ENCODE results near the gene PTK6.

GRCh38 chr20:63576311-63576710 lies 39.1 kb upstream of the PTK6 start:
- TF ChIP-seq NFRKB (IDR thresholded peaks at IDR 0.05): no peak
- TF ChIP-seq FOXM1 (IDR thresholded peaks at IDR 0.05; ENCODE audit: borderline replicate concordance): no peak
- no peak for TF ChIP-seq ARNT (IDR thresholded peaks at IDR 0.05)
- no peak for TF ChIP-seq ZNF384 (IDR thresholded peaks at IDR 0.05)
- no peak for TF ChIP-seq SP1 (IDR thresholded peaks at IDR 0.05)
- no peak for TF ChIP-seq HDGF (IDR thresholded peaks at IDR 0.05; ENCODE audit: borderline replicate concordance)
- no peak for TF ChIP-seq FOXA1 (IDR thresholded peaks at IDR 0.05)
- TF ChIP-seq SUZ12 (IDR thresholded peaks at IDR 0.05): no peak
- no peak for TF ChIP-seq BHLHE40 (IDR thresholded peaks at IDR 0.05; ENCODE audit: borderline replicate concordance)
- no peak for TF ChIP-seq FOXK2 (IDR thresholded peaks at IDR 0.05)
- TF ChIP-seq TARDBP (IDR thresholded peaks at IDR 0.05): no peak
